H1 (cell line): ENCODE data around the gene FCER2. TPM values are rescaled to one million over a fixed set of nuclear protein-coding genes. Genes with fewer than 3 reads are reported as not detected.

Experiments used
- CTCF ChIA-PET: fragments of 300-600 bp; sonication (Branson Sonifier 250); formaldehyde crosslinking; loops from one replicate; lab custom pipeline; 2021; ENCODE audit not compliant: partially characterized antibody; lab: Charles Lee
- POLR2A ChIA-PET: fragments of 300-600 bp; sonication (Branson Sonifier 250); formaldehyde crosslinking; loops from one replicate; lab custom pipeline; 2021; ENCODE audit warnings: inconsistent platforms; ENCODE audit not compliant: partially characterized antibody; lab: Charles Lee
- DNase-seq, 2 experiments: peaks; one replicate each; pipeline versions ENCODE4 v3.0.0 to v3.0.0-alpha.2; 2010 to 2022; ENCODE audit warnings: low spot score in 2 of 2, low read depth in 1 of 2, mixed read lengths in 1 of 2
- FAIRE-seq: peaks from 2 replicates; lab custom pipeline; 2011; peaks lifted over from hg19 to GRCh38; lab: Jason Lieb, UNC
- H2AFZ ChIP-seq: 2 replicates; pipeline ENCODE4 v1.8.1; 2012; ENCODE audit warnings: low read length, inconsistent platforms
- H2AK5ac ChIP-seq: 2 replicates; pipeline ENCODE4 v1.6.1; 2013; ENCODE audit warnings: low read depth, low read length
- H2BK120ac ChIP-seq: replicated peaks from 2 replicates; pipeline ENCODE3; 2013; ENCODE audit warnings: low read depth, low read length, inconsistent platforms
- H2BK12ac ChIP-seq: 2 replicates; pipeline ENCODE4 v1.6.1; 2013; ENCODE audit warnings: low read depth, low read length
- H2BK15ac ChIP-seq: 2 replicates; pipeline ENCODE4 v1.6.1; 2013; ENCODE audit warnings: low read length
- H2BK20ac ChIP-seq: 2 replicates; pipeline ENCODE4 v1.6.1; 2013; ENCODE audit warnings: low read length
- H2BK5ac ChIP-seq: 2 replicates; pipeline ENCODE4 v1.6.1; 2013; ENCODE audit warnings: low read depth, low read length
- H3K14ac ChIP-seq: 2 replicates; pipeline ENCODE4 v1.6.1; 2013; ENCODE audit warnings: inconsistent platforms; ENCODE audit not compliant: insufficient read length
- H3K18ac ChIP-seq: 2 replicates; pipeline ENCODE4 v1.6.1; 2013; ENCODE audit warnings: low read length; ENCODE audit errors: extremely low read depth
- H3K23ac ChIP-seq: 2 replicates; pipeline ENCODE4 v1.6.1; 2013; ENCODE audit warnings: inconsistent platforms; ENCODE audit not compliant: insufficient read length
- H3K23me2 ChIP-seq: 2 replicates; pipeline ENCODE4 v1.6.1; 2013; ENCODE audit warnings: low read depth, low read length
- H3K27ac ChIP-seq: 2 replicates; pipeline ENCODE4 v1.6.1; 2011; ENCODE audit warnings: low read depth, low read length, inconsistent platforms
- H3K27me3 ChIP-seq, 4 experiments: replicated peaks in 1 of 4; 1 replicate in 1 of 4; 2 replicates in 3 of 4; pipeline versions ENCODE4 v1.6.1 to v1.8.1; 2011 to 2013; ENCODE audit warnings: low read length in 3 of 4, mild to moderate bottlenecking in 3 of 4, inconsistent platforms in 2 of 4, mixed read lengths in 2 of 4, moderate library complexity in 1 of 4; ENCODE audit not compliant: control insufficient read depth in 3 of 4, insufficient read depth in 3 of 4; ENCODE audit errors: extremely low read depth in 1 of 4
- H3K36me3 ChIP-seq, 4 experiments: 2 replicates each; pipeline versions ENCODE4 v1.6.1 to v1.8.1; 2011 to 2013; ENCODE audit warnings: mild to moderate bottlenecking in 4 of 4, low read length in 3 of 4, moderate library complexity in 2 of 4, control low read depth in 1 of 4, inconsistent platforms in 1 of 4; ENCODE audit not compliant: insufficient read depth in 4 of 4, control insufficient read depth in 2 of 4
- H3K4ac ChIP-seq: replicated peaks from 2 replicates; pipeline ENCODE3; 2013; ENCODE audit warnings: low read length, low read depth, mixed read lengths, inconsistent platforms; ENCODE audit not compliant: insufficient read length
- H3K4me1 ChIP-seq, 4 experiments: replicated peaks in 1 of 4; 1 replicate in 1 of 4; 2 replicates in 3 of 4; pipeline versions ENCODE4 v1.6.1 to v1.8.1; 2011 to 2013; ENCODE audit warnings: low read length in 3 of 4, inconsistent platforms in 2 of 4, mixed read lengths in 1 of 4; ENCODE audit not compliant: insufficient read depth in 4 of 4, control insufficient read depth in 3 of 4
- H3K4me2 ChIP-seq, 2 experiments: 2 replicates each; pipeline versions ENCODE4 v1.6.1 to v1.8.1; 2011 to 2013; ENCODE audit warnings: low read depth in 2 of 2, low read length in 2 of 2, control low read depth in 1 of 2, inconsistent platforms in 1 of 2, mild to moderate bottlenecking in 1 of 2; ENCODE audit not compliant: insufficient read depth in 1 of 2
- H3K4me3 ChIP-seq, 4 experiments: fragments of 200-600, 300-600 bp in 1 of 4; sonication (generic), shearing (Covaris generic), sonication (Bioruptor Twin) in 1 of 4; 2 replicates each; pipeline versions ENCODE4 v1.5.1 to v1.8.1; 2011 to 2016; ENCODE audit warnings: low read length in 4 of 4, low read depth in 3 of 4, control low read depth in 2 of 4, inconsistent platforms in 2 of 4, mild to moderate bottlenecking in 2 of 4, mixed read lengths in 1 of 4, moderate library complexity in 1 of 4; ENCODE audit not compliant: insufficient read depth in 2 of 4; ENCODE audit errors: extremely low read depth in 1 of 4
- H3K56ac ChIP-seq: replicated peaks from 2 replicates; pipeline ENCODE3; 2013; ENCODE audit warnings: low read depth, mild to moderate bottlenecking, mixed read lengths, low read length, inconsistent platforms; ENCODE audit not compliant: insufficient read length
- H3K79me1 ChIP-seq: 2 replicates; pipeline ENCODE4 v1.6.1; 2013; ENCODE audit warnings: low read depth, low read length, control low read depth
- H3K79me2 ChIP-seq, 2 experiments: 2 replicates each; pipeline versions ENCODE4 v1.6.1 to v1.8.1; 2012 to 2013; ENCODE audit warnings: low read length in 2 of 2, mild to moderate bottlenecking in 2 of 2, inconsistent platforms in 1 of 2; ENCODE audit not compliant: insufficient read depth in 2 of 2, control insufficient read depth in 1 of 2
- H3K9ac ChIP-seq, 4 experiments: replicated peaks in 1 of 4; 1 replicate in 1 of 4; 2 replicates in 3 of 4; pipeline versions ENCODE4 v1.6.1 to v1.8.1; 2011 to 2013; ENCODE audit warnings: low read depth in 3 of 4, low read length in 3 of 4, control low read depth in 2 of 4, mild to moderate bottlenecking in 2 of 4, moderate library complexity in 2 of 4, inconsistent platforms in 1 of 4; ENCODE audit errors: extremely low read depth in 1 of 4
- H3K9me3 ChIP-seq, 2 experiments: 2 replicates each; pipeline versions ENCODE4 v1.6.1 to v1.8.1; 2012 to 2013; ENCODE audit warnings: mild to moderate bottlenecking in 2 of 2, moderate library complexity in 2 of 2, control low read depth in 1 of 2, inconsistent platforms in 1 of 2, low read depth in 1 of 2, low read length in 1 of 2, mixed read lengths in 1 of 2; ENCODE audit not compliant: insufficient read depth in 2 of 2
- H4K20me1 ChIP-seq, 2 experiments: replicated peaks in 1 of 2; 2 replicates each; pipeline versions ENCODE3 to v1.8.1; 2011 to 2013; ENCODE audit warnings: inconsistent platforms in 2 of 2, low read length in 2 of 2, mild to moderate bottlenecking in 1 of 2; ENCODE audit not compliant: insufficient read depth in 2 of 2, control insufficient read depth in 1 of 2
- H4K5ac ChIP-seq: 2 replicates; pipeline ENCODE4 v1.6.1; 2013; ENCODE audit warnings: low read length, low read depth, mixed read lengths, inconsistent platforms; ENCODE audit not compliant: insufficient read length
- H4K8ac ChIP-seq: 2 replicates; pipeline ENCODE4 v1.8.0; 2013; ENCODE audit warnings: mild to moderate bottlenecking, moderate library complexity, low read length, inconsistent platforms; ENCODE audit not compliant: insufficient read depth; ENCODE audit errors: extremely low read depth
- H4K91ac ChIP-seq: replicated peaks from 2 replicates; pipeline ENCODE3; 2013; ENCODE audit warnings: low read length, mixed read lengths, inconsistent platforms; ENCODE audit not compliant: insufficient read length
- CTBP2 ChIP-seq: IDR thresholded peaks from 2 replicates; pipeline ENCODE4 v1.7.0; 2011; ENCODE audit warnings: borderline replicate concordance, mild to moderate bottlenecking, moderate library complexity, mixed read lengths, low read length; ENCODE audit not compliant: insufficient read depth, insufficient read length
- EZH2 ChIP-seq: fragments of 200-600 bp; sonication (generic); IDR thresholded peaks from 2 replicates; pipeline ENCODE4 v1.7.1; 2012; ENCODE audit warnings: low read depth, mild to moderate bottlenecking, moderate library complexity, low read length, inconsistent platforms; ENCODE audit not compliant: severe bottlenecking
- HDAC2 ChIP-seq, 2 experiments: fragments of 300-600 bp in 1 of 2; sonication (generic) in 1 of 2; IDR thresholded peaks; 2 replicates each; pipeline ENCODE4 v1.6.1; 2011 to 2012; ENCODE audit warnings: low read depth in 2 of 2, low read length in 2 of 2, mild to moderate bottlenecking in 2 of 2, moderate library complexity in 2 of 2, borderline replicate concordance in 1 of 2, inconsistent platforms in 1 of 2
- HDAC6 ChIP-seq: IDR thresholded peaks from one replicate; pipeline ENCODE4 v1.7.1; 2012; ENCODE audit warnings: low read depth, mild to moderate bottlenecking, inconsistent platforms, low read length, moderate library complexity
- KDM1A ChIP-seq: fragments of 200-600, 300-600 bp; sonication (generic); IDR thresholded peaks from 2 replicates; pipeline ENCODE4 v1.7.1; 2016; ENCODE audit warnings: mild to moderate bottlenecking, low read length, borderline replicate concordance
- NANOG ChIP-seq: IDR thresholded peaks from 2 replicates; pipeline ENCODE4 v1.6.1; 2011; ENCODE audit warnings: low read length, low read depth, mild to moderate bottlenecking, inconsistent platforms; ENCODE audit not compliant: insufficient read depth, poor library complexity, severe bottlenecking
- POU5F1 ChIP-seq: IDR thresholded peaks from 2 replicates; pipeline ENCODE4 v1.6.1; 2011; ENCODE audit warnings: low read depth, mild to moderate bottlenecking, low read length, moderate library complexity
- RXRA ChIP-seq: IDR thresholded peaks from 2 replicates; pipeline ENCODE4 v1.6.1; 2011; ENCODE audit warnings: low read depth, mild to moderate bottlenecking, low read length, moderate library complexity; ENCODE audit not compliant: insufficient read depth
- SP1 ChIP-seq: IDR thresholded peaks from 2 replicates; pipeline ENCODE4 v1.6.1; 2011; ENCODE audit warnings: low read depth, low read length
- SP2 ChIP-seq: IDR thresholded peaks from 2 replicates; pipeline ENCODE4 v1.6.1; 2012; ENCODE audit warnings: mild to moderate bottlenecking, low read length, inconsistent platforms
- SP4 ChIP-seq: IDR thresholded peaks from 2 replicates; pipeline ENCODE4 v1.6.1; 2012; ENCODE audit warnings: low read length, inconsistent platforms
- TEAD4 ChIP-seq: IDR thresholded peaks from 2 replicates; pipeline ENCODE4 v1.6.1; 2012; ENCODE audit warnings: low read depth, low read length, inconsistent platforms, mixed read lengths
- YY1 ChIP-seq: IDR thresholded peaks from 2 replicates; pipeline ENCODE4 v1.6.1; 2011; ENCODE audit warnings: low read depth, mild to moderate bottlenecking, low read length
- WGBS, 2 experiments: shearing (Covaris generic) in 1 of 2; methylation state at CpG; one replicate each; pipeline versions ENCODE4 v1.1.6 to v1.1.7; 2013 to 2015; ENCODE audit warnings: low lambda C conversion rate in 2 of 2, mixed read lengths in 2 of 2, inconsistent platforms in 1 of 2, low coverage in 1 of 2, missing lambda C conversion rate in 1 of 2; ENCODE audit not compliant: insufficient replicate concordance in 2 of 2, insufficient coverage in 1 of 2, insufficient read length in 1 of 2; ENCODE audit errors: extremely low coverage in 1 of 2, missing lambda C conversion rate in 1 of 2; 5-methylcytosine and 5-hydroxymethylcytosine counted together
- polyA plus RNA-seq, 7 experiments: library from polyadenylated mRNA; depleted of rRNA in 3 of 7; stranded (reverse) in 5 of 7; unstranded in 2 of 7; fragments of >200 nt in 5 of 7; fragments of 200-250 nt in 2 of 7; gene quantifications; 1 replicate in 5 of 7; 2 replicates in 1 of 7; 4 replicates in 1 of 7; pipeline versions ENCODE4 v1.2.1 to v1.2.3, GENCODE V29; 2011 to 2013; ENCODE audit warnings: missing spikeins in 2 of 7, mixed read lengths in 2 of 7
- total RNA-seq: library from RNA; stranded (reverse); fragmentation: NEBNext Ultra II Directional; extraction: Animal tissue kit (Norgen Biotek cat#: 25700); gene quantifications from 2 replicates; pipeline ENCODE4 v1.2.1, GENCODE V29; 2021

The FCER2 gene
- total and polyA plus RNA-seq, 2 of the 8 experiments (the other 6 are each of a cell fraction or from before 2014, with no cell fraction given): 0.67 TPM; not detected in 1

DNA sequence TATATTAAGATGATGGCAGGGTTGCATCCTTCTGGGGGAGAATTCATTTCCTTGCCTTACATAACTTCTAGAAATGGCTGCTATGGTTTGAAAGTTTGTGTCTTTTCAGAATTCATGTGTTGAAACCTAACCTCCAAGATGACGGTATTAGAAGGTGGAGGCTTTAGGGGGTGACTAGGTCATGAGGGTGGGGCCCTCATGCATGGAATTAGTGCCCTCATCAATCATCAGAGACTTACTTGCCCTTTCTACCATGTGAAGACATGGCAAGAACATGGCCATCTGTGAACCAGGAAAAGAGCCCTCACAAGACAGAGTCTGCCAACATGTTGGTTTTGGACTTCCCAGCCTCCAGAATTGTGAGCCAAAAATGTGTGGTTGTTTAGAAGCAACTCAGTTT lies 14.8 kb upstream of the FCER2 start:
- no peak for DNase-seq
- Histone ChIP-seq H3K14ac (no peak overlapping the region), H3K9ac (no peak overlapping the region), H2AK5ac (no peak overlapping the region), H4K8ac (no peak overlapping the region), H3K23ac (no peak overlapping the region), H3K36me3 (no peaks in the 10 kb centered on the region), H3K27ac (no peak overlapping the region), H3K79me2 (no peaks in the 10 kb centered on the region), H3K27me3 (no peaks in the 10 kb centered on the region), H3K56ac (no peak overlapping the region), H3K9me3 (peaks cover 0 to 2% of the 10 kb centered on the region in 2 experiments; a peak in 1 of 4 replicates), H3K4ac (no peak overlapping the region), H2BK120ac (no peak overlapping the region), H4K20me1 (no peaks in the 10 kb centered on the region), H2BK20ac (no peak overlapping the region), H2AFZ (no peak overlapping the region), H3K4me3 (no peak overlapping the region), H4K91ac (no peak overlapping the region), H2BK15ac (no peak overlapping the region), H3K4me2 (no peak overlapping the region), H3K23me2 (no peaks in the 10 kb centered on the region), H2BK5ac (no peak overlapping the region), H3K79me1 (no peaks in the 10 kb centered on the region), H4K5ac (no peak overlapping the region), H2BK12ac (no peak overlapping the region), H3K18ac (no peak overlapping the region), H3K4me1 (no peaks in the 10 kb centered on the region)
- ChIA-PET CTCF (no interaction called here), POLR2A (no interaction called here)
- 71% methylated on average over 1 of the region's 1 CpG; no CpG with 5 or more reads in 1 of the 2 experiments for WGBS, 2 experiments
- no peak for FAIRE-seq
- no peak for TF ChIP-seq EZH2
- no peak for TF ChIP-seq HDAC2 (IDR thresholded peaks at IDR 0.05; ENCODE audit: borderline replicate concordance in 1 of 2, low read depth in 2 of 2, low read length in 2 of 2)
- TF ChIP-seq SP4: no peak
- no peak for TF ChIP-seq YY1
- no peak for TF ChIP-seq RXRA
- no peak for TF ChIP-seq KDM1A
- TF ChIP-seq SP2: no peak
- TF ChIP-seq HDAC6: no peak
- no peak for TF ChIP-seq TEAD4
- TF ChIP-seq SP1: no peak
- TF ChIP-seq CTBP2: no peak
- TF ChIP-seq NANOG: no peak
- no peak for TF ChIP-seq POU5F1
